ENCODE measurements around the gene FAM131A. TPM values are rescaled to one million over a fixed set of nuclear protein-coding genes. Genes with fewer than 3 reads are reported as not detected.

Gene FAM131A
- total RNA-seq, 4 donors from 2014 or later = 7.4 to 20.2 (median 10.4) TPM

GRCh38 chr3:184378651-184379357, 41.4 kb downstream of the FAM131A start:
- intact Hi-C loops (cut with DNase I) = loop anchor here (10.0 kb wide), 2 partner anchors 136 to 166 kb away; no protein-coding TSS in a partner anchor
- Histone ChIP-seq H3K27me3 (peaks cover 0 to 92% (median 4%) of the 10 kb centered on the region in 4 donors), H3K36me3 (no peaks in the 10 kb centered on the region), H3K4me1 (peaks cover 11 to 34% (median 11%) of the 10 kb centered on the region in 3 donors), H3K9me3 (no peaks in the 10 kb centered on the region), H3K4me3 (peak overlapping the region in 2 of 4 donors; percentile 55 to 80), H3K27ac (peak overlapping the region; percentile 43 to 91 (median 72))
- TF ChIP-seq CTCF (IDR thresholded peaks at IDR 0.05) (no peak), POLR2A (IDR thresholded peaks at IDR 0.05) (no peak)
- no peak for DNase-seq
- 73 to 81% methylated on average over 5 to 10 of the region's 10 CpGs for WGBS, 2 donors

- Histone ChIP-seq H3K4me1 (peaks cover 11 to 34% (median 11%) of the 10 kb centered on the region in 3 donors), H3K27me3 (peaks cover 0 to 93% (median 4%) of the 10 kb centered on the region in 4 donors), H3K9me3 (no peaks in the 10 kb centered on the region), H3K4me3 (peak within 1 kb of the TSS; percentile 33 to 80 (median 46)), H3K27ac (peak within 1 kb of the TSS; percentile 43 to 91 (median 72)), H3K36me3 (no peaks in the 10 kb centered on the region)
- intact Hi-C loops (cut with DNase I) = loop anchor here (10.0 kb wide), 2 partner anchors 135 to 165 kb away; no protein-coding TSS in a partner anchor
- TF ChIP-seq POLR2A (IDR thresholded peaks at IDR 0.05) (no peak), CTCF (IDR thresholded peaks at IDR 0.05) (no peak)
- 40 to 58% methylated on average over 12 to 17 of the region's 71 CpGs for WGBS, 2 donors
- DNase-seq = no peak
Observed at GRCh38 chr3:184379358-184380184, 42.2 kb downstream of the FAM131A start, which contains the start of gene CHRD. Gene CHRD (plus strand): TSS chr3:184380054. CDS start chr3:184380319, 265 bp downstream.

- TF ChIP-seq CTCF (IDR thresholded peaks at IDR 0.05) (no peak), POLR2A (IDR thresholded peaks at IDR 0.05) (no peak)
- no CpG with 5 or more reads among the region's 62 CpGs for WGBS, 2 donors
- Histone ChIP-seq H3K27ac (peak overlapping the region in 3 of 4 donors; percentile 43 to 91 (median 80)), H3K9me3 (no peaks in the 10 kb centered on the region), H3K4me1 (peaks cover 11 to 34% (median 11%) of the 10 kb centered on the region in 3 donors), H3K4me3 (peak overlapping the region; percentile 33 to 80 (median 46)), H3K36me3 (no peaks in the 10 kb centered on the region), H3K27me3 (peaks cover 0 to 92% (median 4%) of the 10 kb centered on the region in 4 donors)
- intact Hi-C loops (cut with DNase I) = no loop called here
- DNase-seq = no peak
Observed at GRCh38 chr3:184380185-184380626, 42.8 kb downstream of the FAM131A start.

GRCh38 chr3:184380627-184381260, 43.3 kb downstream of the FAM131A start:
- H3K27me3 ChIP-seq = peaks cover 0 to 87% (median 4%) of the 10 kb centered on the region in 4 donors
- 0% methylated on average over 4 of the region's 42 CpGs; no CpG with 5 or more reads in 1 of the 2 donors for WGBS, 2 donors
- intact Hi-C loops (cut with DNase I) = no loop called here

More at GRCh38 chr3:184380627-184381260, 43.3 kb downstream of the FAM131A start:
- Histone ChIP-seq H3K9me3 (no peaks in the 10 kb centered on the region), H3K27ac (peak overlapping the region; percentile 9 to 91 (median 62)), H3K4me3 (peak overlapping the region; percentile 33 to 80 (median 46)), H3K36me3 (no peaks in the 10 kb centered on the region), H3K4me1 (peaks cover 11 to 34% (median 11%) of the 10 kb centered on the region in 3 donors)
- no peak for DNase-seq
- TF ChIP-seq POLR2A (IDR thresholded peaks at IDR 0.05) (no peak), CTCF (IDR thresholded peaks at IDR 0.05) (no peak)
